Right atrium auricular region (tissue), 2 donors: ENCODE results near the gene DYRK2. TPM values are rescaled to one million over a fixed set of nuclear protein-coding genes. Genes with fewer than 3 reads are reported as not detected.

Experiments used
- DNase-seq: peaks from one replicate; pipeline ENCODE4 v3.0.0-alpha.2; 2019; ENCODE audit warnings: low spot score
- H3K27ac ChIP-seq, 2 donors: fragments of 200-600 bp; sonication (generic); 1 replicate in 1 of 2; 2 replicates in 1 of 2; pipeline ENCODE4 v1.5.1; 2016 to 2019
- H3K27me3 ChIP-seq, 2 donors: fragments of 200-600 bp; sonication (generic); one replicate each; pipeline versions ENCODE4 v1.5.1 to v1.6.0; 2017 to 2019
- H3K36me3 ChIP-seq: fragments of 200-600 bp; sonication (generic); one replicate; pipeline ENCODE4 v1.5.1; 2016
- H3K4me1 ChIP-seq, 2 donors: fragments of 200-600 bp; sonication (generic); one replicate each; pipeline versions ENCODE4 v1.5.1 to v1.6.0; 2017 to 2019
- H3K4me3 ChIP-seq, 2 donors: fragments of 200-600 bp; sonication (generic); 1 replicate in 1 of 2; 2 replicates in 1 of 2; pipeline ENCODE4 v1.5.1; 2017 to 2019; ENCODE audit warnings: mild to moderate bottlenecking in 1 of 2, moderate library complexity in 1 of 2
- H3K9me3 ChIP-seq, 2 donors: fragments of 200-600 bp; sonication (generic); one replicate each; pipeline ENCODE4 v1.5.1; 2019
- CTCF ChIP-seq, 2 donors: fragments of 200-600 bp; sonication (generic); IDR thresholded peaks; one replicate each; pipeline ENCODE4 v1.5.1; 2019; ENCODE audit warnings: antibody characterized with exemption in 2 of 2
- total RNA-seq, 2 donors: library from RNA; depleted of rRNA; stranded (reverse); fragments of >200 nt; gene quantifications; one replicate each; pipeline ENCODE4 v1.1.0, GENCODE V29; 2016

Gene DYRK2
- total RNA-seq, 2 donors from 2014 or later, result 55.1 to 86.6 TPM

GRCh38 chr12:67681105-67681778, 32.7 kb downstream of the DYRK2 start:
- no peak for TF ChIP-seq CTCF (IDR thresholded peaks at IDR 0.05)
- Histone ChIP-seq H3K4me3 (no peak overlapping the region), H3K27me3 (no peaks in the 10 kb centered on the region), H3K27ac (peak overlapping the region; percentile 71 to 93), H3K4me1 (peaks cover 0 to 17% of the 10 kb centered on the region in 2 donors), H3K36me3 (no peaks in the 10 kb centered on the region), H3K9me3 (no peaks in the 10 kb centered on the region)
- DNase-seq, result no peak

DNA sequence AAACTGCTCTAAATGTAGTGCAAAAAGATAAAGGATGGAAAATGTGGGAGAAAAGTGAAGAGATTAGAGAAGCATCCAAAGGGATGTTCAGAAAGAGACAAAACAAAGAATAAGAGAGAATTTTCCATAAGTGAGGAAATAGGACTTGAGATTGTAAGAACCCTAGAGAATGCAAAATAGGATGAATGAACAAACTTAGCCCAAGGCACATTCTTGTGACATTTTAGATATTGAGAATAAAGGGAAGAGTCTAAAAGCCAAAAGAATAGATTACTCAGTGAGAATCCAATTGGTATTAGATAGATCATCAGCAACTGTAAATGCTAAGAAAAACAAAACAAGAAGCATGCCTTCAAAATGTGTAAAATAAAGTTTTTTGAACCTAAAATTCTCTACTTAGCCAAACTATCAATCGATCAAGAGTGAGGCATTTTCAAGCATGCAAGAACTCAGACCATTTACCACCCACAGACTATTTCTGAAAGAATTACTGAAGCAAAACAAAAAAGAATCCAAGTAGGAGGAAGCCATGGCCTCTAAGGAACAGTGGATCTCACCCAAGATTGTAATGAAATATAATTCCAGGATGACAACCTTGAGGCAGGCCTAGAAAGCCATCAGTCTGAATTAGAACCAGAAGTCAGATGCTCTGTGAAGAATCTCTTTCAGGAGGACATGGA, 33.5 kb downstream of the DYRK2 start:
- no peaks in the 10 kb centered on the region for H3K27me3 ChIP-seq
- peak overlapping the region; percentile 71 to 93 for H3K27ac ChIP-seq
- H3K4me3 ChIP-seq, result no peak overlapping the region
- H3K36me3 ChIP-seq, result no peaks in the 10 kb centered on the region
- peaks cover 0 to 17% of the 10 kb centered on the region in 2 donors for H3K4me1 ChIP-seq
- no peak for DNase-seq
- H3K9me3 ChIP-seq, result no peaks in the 10 kb centered on the region
- TF ChIP-seq CTCF (IDR thresholded peaks at IDR 0.05), result no peak

DNA sequence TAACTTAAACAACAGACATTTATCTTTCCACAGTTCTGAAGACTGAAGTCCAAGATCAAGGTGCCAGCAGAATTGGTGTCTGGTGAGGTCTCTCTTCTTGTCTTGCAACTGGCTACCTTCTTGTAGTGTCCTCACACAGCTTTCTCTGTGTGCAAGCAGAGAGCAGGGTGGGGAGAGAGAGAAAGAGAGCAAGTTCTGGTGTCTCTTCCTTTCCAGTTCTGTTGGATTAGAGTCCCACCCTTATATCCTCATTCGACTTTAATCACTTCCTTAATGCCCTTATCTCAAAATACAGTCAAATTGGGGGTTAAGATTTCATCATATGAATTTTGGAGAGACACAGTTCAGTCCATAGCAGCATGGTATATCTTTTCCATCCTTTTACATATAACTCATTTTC, 40.8 kb downstream of the DYRK2 start:
- Histone ChIP-seq H3K27ac (no peak overlapping the region), H3K27me3 (no peaks in the 10 kb centered on the region), H3K4me1 (peaks cover 0 to 4% of the 10 kb centered on the region in 2 donors), H3K4me3 (no peak overlapping the region), H3K36me3 (no peaks in the 10 kb centered on the region), H3K9me3 (no peaks in the 10 kb centered on the region)
- no peak for TF ChIP-seq CTCF (IDR thresholded peaks at IDR 0.05)
- DNase-seq, result no peak

GRCh38 chr12:67690656-67691055, 42.1 kb downstream of the DYRK2 start:
- no peaks in the 10 kb centered on the region for H3K27me3 ChIP-seq
- H3K27ac ChIP-seq, result no peak overlapping the region
- no peak for DNase-seq
- H3K4me1 ChIP-seq, result peaks cover 0 to 4% of the 10 kb centered on the region in 2 donors
- no peaks in the 10 kb centered on the region for H3K9me3 ChIP-seq
- no peak for TF ChIP-seq CTCF (IDR thresholded peaks at IDR 0.05)
- no peak overlapping the region for H3K4me3 ChIP-seq
- H3K36me3 ChIP-seq, result no peaks in the 10 kb centered on the region

- no peak overlapping the region for H3K4me3 ChIP-seq
- H3K27ac ChIP-seq, result no peak overlapping the region
- DNase-seq, result no peak
- no peaks in the 10 kb centered on the region for H3K27me3 ChIP-seq
- no peaks in the 10 kb centered on the region for H3K9me3 ChIP-seq
- H3K36me3 ChIP-seq, result no peaks in the 10 kb centered on the region
- no peak for TF ChIP-seq CTCF (IDR thresholded peaks at IDR 0.05)
- H3K4me1 ChIP-seq, result peaks cover 0 to 4% of the 10 kb centered on the region in 2 donors
Observed at GRCh38 chr12:67691220-67691619, 42.7 kb downstream of the DYRK2 start.
